Muscle of leg (tissue), 11 donors: ENCODE measurements around the gene KCNIP4. TPM values are rescaled to one million over a fixed set of nuclear protein-coding genes. Genes with fewer than 3 reads are reported as not detected.
A peak's percentile ranks its signal among the peaks of the same experiment; 100 is the strongest.
"Not testable (repeated sequence)": the region's sequence is repeated elsewhere in the genome, so short reads cannot be mapped to it uniquely, and the experiment has no call there.

ENCODE experiments used
- DNase-seq: peaks from one replicate; pipeline ENCODE4 v3.0.0; 2013
- H3K27ac ChIP-seq: one replicate; pipeline ENCODE4 v1.5.1; 2013; ENCODE audit warnings: mild to moderate bottlenecking, low read length, control low read depth
- H3K27me3 ChIP-seq: one replicate; pipeline ENCODE4 v1.6.1; 2013; ENCODE audit warnings: low read length; ENCODE audit not compliant: control insufficient read depth, insufficient read depth
- H3K36me3 ChIP-seq: one replicate; pipeline ENCODE4 v1.6.1; 2013; ENCODE audit warnings: low read length; ENCODE audit not compliant: control insufficient read depth, insufficient read depth
- H3K4me1 ChIP-seq: one replicate; pipeline ENCODE4 v1.6.1; 2013; ENCODE audit warnings: low read length; ENCODE audit not compliant: control insufficient read depth, insufficient read depth
- H3K4me3 ChIP-seq: one replicate; pipeline ENCODE4 v1.5.1; 2013; ENCODE audit warnings: low read length, control low read depth
- H3K9me3 ChIP-seq: replicated peaks from 2 replicates; pipeline ENCODE4 v1.6.1; 2013; ENCODE audit warnings: low read depth, low read length; ENCODE audit not compliant: control insufficient read depth
- WGBS: methylation state at CpG from one replicate; pipeline ENCODE4 v1.1.5; 2013; ENCODE audit warnings: missing lambda C conversion rate; ENCODE audit not compliant: insufficient coverage; 5-methylcytosine and 5-hydroxymethylcytosine counted together
- polyA plus RNA-seq, 8 donors: library from polyadenylated mRNA; unstranded; fragments of 120-200 nt; gene quantifications; one replicate each; pipeline versions ENCODE4 v1.2.1 to v1.2.3, GENCODE V29; 2013; ENCODE audit warnings: inconsistent platforms in 1 of 8, low replicate concordance in 1 of 8; ENCODE audit not compliant: insufficient read length in 8 of 8, insufficient read depth in 1 of 8
- total RNA-seq: library from RNA; stranded (reverse); fragments of 120-200 nt; gene quantifications from one replicate; pipeline ENCODE4 v1.2.4, GENCODE V29; 2013

The KCNIP4 gene
- total and polyA plus RNA-seq, 9 donors, result 0.44 to 2.8 (median 1.6) TPM

GRCh38 chr4:20761382-20761781, 1187.2 kb downstream of the KCNIP4 start:
- DNase-seq, result no peak
- H3K9me3 ChIP-seq, result no peaks in the 10 kb centered on the region
- no peak overlapping the region for H3K27ac ChIP-seq
- H3K27me3 ChIP-seq, result no peaks in the 10 kb centered on the region
- H3K4me3 ChIP-seq, result no peak overlapping the region
- H3K4me1 ChIP-seq, result no peaks in the 10 kb centered on the region
- H3K36me3 ChIP-seq, result no peaks in the 10 kb centered on the region

- Histone ChIP-seq H3K9me3 (no peaks in the 10 kb centered on the region), H3K4me1 (no peaks in the 10 kb centered on the region), H3K36me3 (no peaks in the 10 kb centered on the region), H3K27me3 (no peaks in the 10 kb centered on the region), H3K27ac (no peak overlapping the region), H3K4me3 (no peak overlapping the region)
- no peak for DNase-seq
- WGBS, result no CpG with 5 or more reads among the region's 2 CpGs
Observed at GRCh38 chr4:20760053-20760452, 1188.5 kb downstream of the KCNIP4 start.

- H3K9me3 ChIP-seq, result no peaks in the 10 kb centered on the region
- DNase-seq, result no peak
- H3K27ac ChIP-seq, result no peak overlapping the region
- H3K4me3 ChIP-seq, result no peak overlapping the region
- H3K36me3 ChIP-seq, result no peaks in the 10 kb centered on the region
- no peaks in the 10 kb centered on the region for H3K27me3 ChIP-seq
- no CpG with 5 or more reads among the region's 1 CpG for WGBS
- H3K4me1 ChIP-seq, result no peaks in the 10 kb centered on the region
Observed at GRCh38 chr4:20754036-20754435, 1194.5 kb downstream of the KCNIP4 start.

GRCh38 chr4:20752641-20753040, 1195.9 kb downstream of the KCNIP4 start:
- no peaks in the 10 kb centered on the region for H3K27me3 ChIP-seq
- WGBS, result no CpG with 5 or more reads among the region's 3 CpGs
- H3K27ac ChIP-seq, result no peak overlapping the region
- no peaks in the 10 kb centered on the region for H3K4me1 ChIP-seq
- DNase-seq, result no peak
- H3K9me3 ChIP-seq, result no peaks in the 10 kb centered on the region
- H3K4me3 ChIP-seq, result no peak overlapping the region
- H3K36me3 ChIP-seq, result no peaks in the 10 kb centered on the region

- not testable (repeated sequence) for H3K27me3 ChIP-seq, DNase-seq, H3K4me3 ChIP-seq, H3K36me3 ChIP-seq, H3K4me1 ChIP-seq, H3K9me3 ChIP-seq, H3K27ac ChIP-seq
- WGBS, result 100% methylated on average over 1 of the region's 4 CpGs
Observed at GRCh38 chr4:20746000-20746399, 1202.6 kb downstream of the KCNIP4 start.

- H3K36me3 ChIP-seq, result peaks cover 15% of the 10 kb centered on the region
- WGBS, result no CpG with 5 or more reads among the region's 1 CpG
- no peak overlapping the region for H3K27ac ChIP-seq
- no peaks in the 10 kb centered on the region for H3K4me1 ChIP-seq
- peak; percentile 11 for DNase-seq
- peaks cover 29% of the 10 kb centered on the region for H3K9me3 ChIP-seq
- no peaks in the 10 kb centered on the region for H3K27me3 ChIP-seq
- no peak overlapping the region for H3K4me3 ChIP-seq
Observed at GRCh38 chr4:20735931-20736330, 1212.6 kb downstream of the KCNIP4 start.

GRCh38 chr4:20724915-20725314, 1223.7 kb downstream of the KCNIP4 start:
- WGBS, result 84% methylated on average over 4 of the region's 6 CpGs
- no peak overlapping the region for H3K27ac ChIP-seq
- peaks cover 9% of the 10 kb centered on the region for H3K9me3 ChIP-seq
- DNase-seq, result no peak
- H3K36me3 ChIP-seq, result peaks cover 28% of the 10 kb centered on the region
- H3K4me1 ChIP-seq, result no peaks in the 10 kb centered on the region
- H3K4me3 ChIP-seq, result no peak overlapping the region
- no peaks in the 10 kb centered on the region for H3K27me3 ChIP-seq

- Histone ChIP-seq H3K9me3 (peaks cover 9% of the 10 kb centered on the region), H3K4me3 (no peak overlapping the region), H3K27me3 (no peaks in the 10 kb centered on the region), H3K27ac (no peak overlapping the region), H3K4me1 (no peaks in the 10 kb centered on the region), H3K36me3 (peaks cover 28% of the 10 kb centered on the region)
- WGBS, result no CpG with 5 or more reads among the region's 3 CpGs
- no peak for DNase-seq
Observed at GRCh38 chr4:20723463-20723862, 1225.1 kb downstream of the KCNIP4 start.

GRCh38 chr4:20723019-20723418, 1225.6 kb downstream of the KCNIP4 start:
- 25% methylated on average over 1 of the region's 3 CpGs for WGBS

GRCh38 chr4:20711335-20711734, 1237.2 kb downstream of the KCNIP4 start:
- no peaks in the 10 kb centered on the region for H3K27me3 ChIP-seq
- no peak overlapping the region for H3K4me3 ChIP-seq
- H3K36me3 ChIP-seq, result peaks cover 16% of the 10 kb centered on the region
- WGBS, result 91% methylated on average over 1 of the region's 2 CpGs
- no peak overlapping the region for H3K27ac ChIP-seq
- no peaks in the 10 kb centered on the region for H3K9me3 ChIP-seq
- H3K4me1 ChIP-seq, result no peaks in the 10 kb centered on the region
- no peak for DNase-seq

More at GRCh38 chr4:20723019-20723418, 1225.6 kb downstream of the KCNIP4 start:
- H3K4me3 ChIP-seq, result no peak overlapping the region
- H3K27ac ChIP-seq, result no peak overlapping the region
- peaks cover 9% of the 10 kb centered on the region for H3K9me3 ChIP-seq
- no peaks in the 10 kb centered on the region for H3K27me3 ChIP-seq
- DNase-seq, result no peak
- H3K4me1 ChIP-seq, result no peaks in the 10 kb centered on the region
- H3K36me3 ChIP-seq, result peaks cover 28% of the 10 kb centered on the region

- DNase-seq, result peak; percentile 98
- Histone ChIP-seq H3K27ac (peak within 1 kb of the TSS; percentile 91), H3K27me3 (no peaks in the 10 kb centered on the region), H3K9me3 (no peaks in the 10 kb centered on the region), H3K4me3 (peak within 1 kb of the TSS; percentile 94), H3K4me1 (peaks cover 8% of the 10 kb centered on the region), H3K36me3 (peaks cover 3% of the 10 kb centered on the region)
- WGBS, result under 1% methylated on average over 52 of the region's 60 CpGs
Observed at GRCh38 chr4:20700007-20700761, 1248.4 kb downstream of the KCNIP4 start, which contains the start of gene PACRGL. Gene PACRGL, plus strand, starts transcription at chr4:20700458. Its CDS starts 4,024 bp downstream, at chr4:20704482.
